GM19239 (cell line): ENCODE data around the gene DSCAM.
"Not testable (repeated sequence)": the region's sequence is repeated elsewhere in the genome, so short reads cannot be mapped to it uniquely, and the experiment has no call there.

ENCODE experiments used
- DNase-seq: peaks from one replicate; pipeline ENCODE4 v3.0.0; 2011; ENCODE audit warnings: low spot score; ENCODE audit not compliant: insufficient read length
- FAIRE-seq: peaks from 2 replicates; lab custom pipeline; 2011; peaks lifted over from hg19 to GRCh38; lab: Jason Lieb, UNC

DSCAM gene

DNA sequence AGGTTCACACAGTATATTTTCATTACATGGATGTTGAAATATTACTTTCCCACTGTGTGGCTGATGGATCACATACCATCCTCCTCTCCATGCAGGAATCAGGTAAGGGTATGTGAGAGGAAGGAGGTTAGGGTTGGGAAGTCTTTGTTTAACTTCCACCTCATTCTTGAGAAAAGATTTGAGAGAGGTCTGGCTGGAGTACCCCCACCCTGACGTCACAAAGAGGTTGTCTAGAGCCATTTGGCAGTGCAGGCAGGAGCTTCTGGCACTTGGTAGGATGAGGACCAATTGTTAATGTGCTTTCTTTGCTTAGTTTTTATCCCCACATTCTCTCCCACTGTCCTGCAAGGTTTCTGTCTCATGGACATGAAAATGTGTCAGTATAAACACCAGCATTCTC, 356.6 kb downstream of the DSCAM start:
- DNase-seq (no peak), FAIRE-seq (no peak)

DNA sequence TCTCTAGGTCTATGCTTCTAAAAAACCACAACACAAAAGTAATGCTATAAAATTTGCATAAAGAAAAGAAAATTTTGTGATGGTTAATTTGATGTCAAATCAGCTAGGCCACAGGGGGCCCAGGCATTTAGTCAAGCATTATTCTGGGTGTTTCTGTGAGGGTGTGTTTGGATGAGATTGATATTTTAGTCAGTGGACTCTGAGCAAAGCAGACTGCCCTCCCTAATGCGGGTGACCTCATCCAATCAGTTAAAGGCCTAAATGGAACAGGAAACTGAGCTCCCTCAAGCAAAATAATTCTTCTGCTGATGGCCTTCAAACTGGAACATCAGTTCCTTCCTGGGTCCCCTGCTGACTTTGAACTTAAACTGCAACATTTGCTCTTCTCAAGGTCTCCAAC, 358.0 kb downstream of the DSCAM start:
- DNase-seq (no peak), FAIRE-seq (no peak)

DNA sequence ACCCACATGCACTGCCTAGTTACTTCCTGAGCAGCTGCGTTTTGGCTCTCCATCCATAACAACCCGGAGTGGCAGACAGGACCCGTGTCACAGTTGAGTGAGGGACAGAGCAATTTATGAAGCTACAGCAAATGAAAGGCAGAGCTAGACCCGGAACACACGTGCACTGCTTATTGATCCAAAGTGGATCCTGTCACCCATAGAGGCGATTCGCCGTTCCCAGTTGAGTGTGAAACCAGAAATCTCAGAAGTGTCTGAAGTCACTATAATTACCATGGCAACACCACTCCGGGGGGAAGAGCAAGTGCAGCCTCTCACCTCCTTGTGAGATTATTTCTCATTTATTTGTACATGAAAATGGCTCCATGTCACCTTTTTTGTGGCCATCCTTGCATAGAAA, 365.2 kb downstream of the DSCAM start:
- no peak for FAIRE-seq
- no peak for DNase-seq

DNA sequence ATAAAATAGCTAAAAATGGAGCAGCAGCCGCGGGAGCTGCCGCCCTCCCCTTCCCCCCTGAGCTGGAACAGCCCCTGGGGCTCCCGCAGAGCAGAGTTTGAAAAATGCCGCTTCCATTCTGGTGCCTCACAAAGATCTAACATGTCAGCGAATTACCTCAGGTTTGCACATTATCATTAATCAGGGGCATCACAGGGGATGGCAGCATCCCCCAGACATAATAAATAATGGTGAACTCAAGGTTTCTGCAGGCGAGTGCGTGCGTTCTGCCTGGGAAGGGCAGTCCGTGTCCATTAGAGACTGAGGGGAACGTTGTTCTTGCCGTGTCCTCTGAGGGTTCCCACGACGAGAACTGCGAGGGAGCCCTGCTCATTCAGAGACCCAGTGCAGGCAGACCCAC, 372.4 kb downstream of the DSCAM start:
- FAIRE-seq: no peak
- DNase-seq: no peak

DNA sequence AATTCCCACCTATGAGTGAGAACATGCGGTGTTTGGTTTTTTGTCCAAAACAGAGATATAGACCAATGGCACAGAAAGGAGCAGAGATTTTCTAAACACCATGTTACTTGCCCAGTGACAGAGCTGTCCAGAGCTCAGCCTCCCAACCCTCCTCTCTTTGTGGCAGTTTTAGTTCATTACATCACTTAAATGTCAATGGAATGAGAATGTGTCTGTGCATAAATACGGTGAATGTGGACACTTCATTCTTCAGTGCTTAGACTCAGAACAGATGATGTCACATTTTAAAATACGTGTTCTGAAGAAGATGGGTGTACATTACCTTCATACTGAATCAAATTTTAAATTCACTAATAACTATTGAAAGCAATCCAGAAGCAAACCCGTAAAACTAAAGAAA, 374.9 kb downstream of the DSCAM start:
- no peak for FAIRE-seq

DNA sequence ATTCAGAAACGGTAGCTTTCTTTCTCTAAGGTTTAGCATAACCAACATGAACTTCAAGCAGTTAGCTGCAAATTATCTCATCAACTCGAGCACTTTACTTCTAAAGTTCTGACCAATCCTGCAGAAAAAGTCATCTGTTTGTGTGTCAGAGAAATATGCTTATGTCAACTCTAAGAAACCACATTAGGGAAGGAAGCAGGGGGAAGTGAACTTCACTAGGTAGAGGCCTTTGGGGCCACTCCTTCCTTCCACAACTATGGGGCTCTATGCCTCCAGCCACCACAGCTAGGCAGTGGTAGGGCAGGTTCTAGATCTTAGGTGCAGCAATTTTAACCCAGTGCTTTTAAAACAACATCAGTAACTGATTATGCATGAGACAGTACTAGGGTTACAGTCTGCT, 375.9 kb downstream of the DSCAM start:
- FAIRE-seq: no peak

More for the DNA sequence above, 374.9 kb downstream of the DSCAM start:
- DNase-seq: no peak

DNA sequence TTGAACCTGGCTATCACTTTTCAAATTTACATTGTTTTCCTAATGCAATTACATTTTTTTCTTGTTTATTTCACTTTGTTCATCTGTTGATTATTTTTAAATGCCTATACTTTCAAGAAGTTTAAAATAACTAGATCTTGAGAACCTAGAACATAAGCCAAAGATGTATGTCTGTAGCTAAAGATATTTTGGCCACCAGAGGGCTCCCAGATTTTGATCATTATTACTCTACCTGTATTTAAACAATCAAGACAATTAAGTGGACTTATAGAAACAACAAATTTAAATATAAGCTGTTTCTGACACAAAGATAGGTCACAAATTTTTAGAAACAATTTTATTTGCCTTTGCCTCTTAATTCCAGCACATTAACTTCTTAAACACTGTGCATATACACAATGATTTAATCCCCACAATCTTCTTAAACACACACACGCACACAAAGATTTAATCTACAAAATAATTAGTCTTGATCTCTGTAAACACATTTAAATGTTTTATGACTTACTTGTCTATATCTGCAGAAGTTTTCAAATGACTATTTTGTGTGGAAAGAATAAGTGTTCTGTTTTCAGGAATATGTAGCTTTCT, 380.0 kb downstream of the DSCAM start:
- FAIRE-seq (no peak), DNase-seq (no peak)

More for the DNA sequence above, 375.9 kb downstream of the DSCAM start:
- no peak for DNase-seq

DNA sequence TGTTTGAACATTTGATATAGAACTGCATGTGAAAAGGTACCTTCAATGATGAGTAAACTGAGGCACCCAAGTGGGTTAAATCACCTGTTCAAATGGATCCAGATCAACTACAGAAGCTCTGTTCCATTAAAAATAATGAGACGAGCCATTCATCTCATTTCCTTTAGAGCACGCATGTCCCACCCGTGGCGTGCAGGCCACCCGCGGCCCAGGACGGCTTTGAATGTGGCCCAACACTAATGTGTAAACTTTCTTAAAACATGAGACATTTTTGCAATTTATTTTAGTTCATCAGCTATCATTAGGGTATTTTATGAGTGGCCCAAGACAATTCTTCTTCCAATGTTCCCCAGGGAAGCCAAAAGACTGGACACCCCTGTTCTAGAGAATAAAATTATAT, 381.6 kb downstream of the DSCAM start:
- FAIRE-seq: no peak
- no peak for DNase-seq

DNA sequence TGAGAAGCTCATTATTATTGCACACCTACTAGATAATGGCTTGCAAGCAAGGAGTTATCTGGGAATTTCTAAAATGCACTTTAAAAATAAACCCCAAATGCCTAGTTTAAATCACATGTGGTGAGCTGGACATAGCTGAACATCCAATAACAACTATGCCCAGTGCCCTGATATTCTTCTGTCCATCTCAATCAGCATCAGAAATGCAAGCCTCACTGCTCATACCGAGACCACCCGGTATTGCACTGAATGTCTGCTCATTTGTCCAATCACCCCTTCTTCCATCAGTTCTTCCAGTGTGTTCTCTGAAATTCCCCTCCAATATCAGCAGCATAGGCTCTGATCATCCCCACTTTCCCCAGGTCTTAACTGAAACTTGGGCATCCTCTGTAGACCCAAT, 383.8 kb downstream of the DSCAM start:
- FAIRE-seq (no peak), DNase-seq (no peak)

DNA sequence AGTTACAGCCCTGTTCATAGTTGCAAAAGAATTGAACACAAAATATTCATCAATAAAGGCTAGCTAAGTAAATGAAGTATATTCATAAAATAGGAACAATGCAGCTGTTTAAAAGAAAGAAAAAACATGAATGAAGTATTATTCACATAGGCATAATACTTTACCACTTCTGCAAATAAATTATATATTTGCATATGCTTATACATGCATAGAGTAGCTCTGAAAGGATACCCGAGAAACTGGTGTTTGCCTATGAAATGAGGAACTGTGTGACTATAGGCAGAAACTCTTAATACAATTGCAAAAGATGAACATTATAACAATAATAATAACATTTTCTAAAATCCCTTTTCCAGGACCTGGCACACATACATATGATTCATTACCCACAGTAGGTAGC, 385.9 kb downstream of the DSCAM start:
- DNase-seq (no peak), FAIRE-seq (no peak)

DNA sequence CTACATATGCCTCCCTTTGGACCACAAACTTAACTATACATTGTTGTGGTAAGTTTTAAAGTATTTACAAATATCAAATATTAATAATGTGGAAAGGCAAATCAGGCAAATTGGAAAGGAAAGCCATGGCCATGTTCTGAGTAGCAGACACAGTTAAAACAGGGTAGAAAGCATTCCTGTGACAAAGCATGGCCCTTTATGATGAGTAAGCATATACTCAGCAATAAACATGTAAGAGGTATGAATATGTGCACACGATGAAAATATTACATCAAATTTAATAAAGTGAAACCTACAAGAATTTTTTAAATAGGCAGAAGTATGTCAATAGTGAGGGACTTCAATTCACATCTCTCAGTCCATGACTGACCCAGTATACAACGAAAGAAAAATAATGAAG, 389.2 kb downstream of the DSCAM start:
- DNase-seq (no peak), FAIRE-seq (no peak)

DNA sequence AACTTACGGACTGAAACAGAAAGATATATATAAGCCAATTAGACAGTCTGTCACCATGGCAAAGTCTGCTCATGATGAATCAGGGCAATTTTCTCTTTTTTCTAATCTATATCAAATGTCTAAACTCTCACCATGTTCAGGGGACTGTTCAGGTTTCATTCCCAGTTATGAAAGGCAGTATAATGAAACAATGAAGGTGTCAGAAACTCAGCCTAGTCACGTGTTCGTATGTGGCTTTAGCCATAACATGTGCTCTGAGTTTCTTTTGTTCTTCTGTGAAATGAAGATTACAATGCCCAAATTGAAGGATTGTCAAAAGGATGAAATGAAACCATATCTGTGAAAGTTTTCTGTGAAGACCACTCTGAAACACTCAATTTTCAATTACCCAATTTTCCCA, 392.9 kb downstream of the DSCAM start:
- no peak for DNase-seq

DNA sequence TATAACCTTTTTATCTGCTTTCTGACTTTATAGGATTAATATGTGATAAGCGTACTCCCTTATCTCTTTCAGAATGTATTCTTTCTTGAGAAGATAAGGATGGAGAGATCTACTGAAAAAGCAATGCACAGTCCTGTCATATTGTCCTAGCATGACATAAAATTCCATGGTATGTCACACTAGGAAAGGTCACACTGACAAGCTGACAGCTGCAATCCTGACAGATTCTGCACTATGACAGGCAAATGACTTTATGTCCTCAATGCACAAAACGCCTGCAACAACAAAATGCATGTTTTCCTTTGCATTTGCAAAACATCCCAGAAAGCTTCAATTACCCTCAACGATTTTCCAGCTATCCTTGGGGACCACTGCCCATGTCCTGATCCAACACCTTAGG, 393.8 kb downstream of the DSCAM start:
- FAIRE-seq (no peak), DNase-seq (no peak)

More for the DNA sequence above, 392.9 kb downstream of the DSCAM start:
- no peak for FAIRE-seq

DNA sequence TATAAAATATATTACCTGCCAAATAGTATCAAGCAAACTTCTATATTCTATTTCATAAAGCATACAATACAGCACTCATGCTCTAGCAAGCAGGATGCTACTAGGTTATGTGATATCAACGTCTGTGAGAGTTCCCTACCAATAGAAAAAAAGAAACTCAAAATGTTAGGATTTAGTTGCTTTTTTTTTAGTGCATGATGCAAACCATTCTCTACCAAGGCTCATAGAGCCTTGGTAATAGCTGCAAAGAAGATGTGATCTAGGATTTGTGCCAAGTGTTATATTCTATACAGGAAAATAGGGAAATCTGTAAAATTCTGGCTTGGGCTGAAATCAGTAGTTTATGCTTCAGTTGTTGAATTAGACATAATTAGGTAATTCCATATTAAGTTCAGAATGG, 394.4 kb downstream of the DSCAM start:
- FAIRE-seq: no peak
- DNase-seq: no peak

DNA sequence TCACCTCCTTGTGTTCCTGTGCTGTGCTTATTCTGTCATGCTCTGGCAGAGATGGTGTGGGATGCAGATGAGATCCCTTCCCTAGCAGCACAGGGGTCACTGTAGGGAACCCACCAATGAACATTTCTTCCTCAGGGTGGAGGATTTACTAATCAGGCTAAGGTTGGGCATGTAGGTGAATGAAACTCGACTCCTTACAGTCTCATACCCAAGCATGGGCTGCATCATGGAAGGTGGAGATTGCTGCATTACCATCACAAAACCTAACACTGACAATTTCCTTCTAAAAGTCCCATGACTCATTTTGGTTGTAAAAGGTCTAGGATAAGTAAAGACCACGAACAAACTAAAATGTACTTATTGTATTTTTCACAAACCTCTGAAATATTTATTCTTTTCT, 399.9 kb downstream of the DSCAM start:
- DNase-seq: no peak

DNA sequence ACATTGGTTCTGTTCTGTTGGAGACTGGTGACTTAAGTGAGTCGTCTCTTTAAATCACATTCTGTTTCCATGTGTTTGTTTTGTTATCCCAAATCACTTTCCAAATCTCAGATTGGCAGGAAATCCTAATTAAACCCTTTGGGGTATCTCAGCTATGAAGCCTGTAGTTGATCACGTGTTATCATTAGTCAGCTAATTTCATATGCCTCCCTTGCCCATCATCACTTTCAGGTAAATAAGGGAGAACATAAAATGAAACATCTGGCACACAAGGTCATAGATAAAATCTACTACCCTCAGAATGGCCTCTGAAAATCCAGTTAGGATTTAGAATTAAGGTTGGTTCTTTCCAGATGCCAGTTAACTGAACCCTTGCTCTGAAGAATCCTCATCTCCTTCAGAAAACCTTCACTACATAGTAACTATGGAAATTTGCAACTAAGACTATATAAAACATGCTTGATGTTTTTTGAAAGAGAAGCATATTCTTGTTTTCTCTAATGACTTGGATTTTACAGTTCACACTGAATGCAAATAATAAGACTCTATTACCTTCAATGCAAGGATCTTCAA, 401.5 kb downstream of the DSCAM start:
- no peak for DNase-seq
- FAIRE-seq: no peak

More for the DNA sequence above, 399.9 kb downstream of the DSCAM start:
- no peak for FAIRE-seq

DNA sequence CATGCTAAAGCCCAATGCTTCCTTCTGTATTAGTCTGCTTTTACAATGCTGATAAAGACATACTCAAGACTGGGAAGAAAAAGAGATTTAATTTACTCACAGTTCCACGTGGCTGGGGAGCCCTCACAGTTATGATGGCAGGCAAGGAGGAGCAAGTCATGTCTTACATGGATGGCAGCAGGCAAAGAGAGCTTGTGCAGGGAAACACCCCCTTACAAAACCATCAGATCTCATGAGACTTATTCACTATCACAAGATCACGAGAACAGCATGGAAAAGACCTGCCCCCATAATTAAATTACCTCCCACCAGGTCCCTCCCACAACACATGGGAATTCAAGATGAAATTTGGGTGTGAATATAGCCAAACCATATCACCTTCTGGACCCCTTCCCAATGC, 407.4 kb downstream of the DSCAM start:
- DNase-seq, FAIRE-seq: not testable (repeated sequence)

DNA sequence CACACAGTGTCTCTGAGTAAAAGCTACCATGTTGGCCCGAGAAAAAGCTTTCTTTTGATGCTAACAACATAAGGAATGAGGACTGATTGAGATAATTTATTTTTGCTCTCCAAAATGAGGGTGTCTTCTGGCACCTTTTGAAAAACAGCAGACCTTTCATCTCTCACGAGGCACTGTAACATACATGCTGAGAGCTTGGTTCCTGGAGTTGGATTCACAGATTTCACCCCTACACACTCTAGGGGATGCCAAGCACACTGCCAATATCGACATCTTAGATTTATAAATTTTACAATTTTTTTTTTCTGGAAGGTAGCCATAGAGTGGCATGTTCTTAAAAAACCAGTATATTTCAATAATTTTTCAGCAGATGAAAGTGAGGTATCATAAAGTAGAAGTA, 408.3 kb downstream of the DSCAM start:
- FAIRE-seq (no peak), DNase-seq (no peak)

DNA sequence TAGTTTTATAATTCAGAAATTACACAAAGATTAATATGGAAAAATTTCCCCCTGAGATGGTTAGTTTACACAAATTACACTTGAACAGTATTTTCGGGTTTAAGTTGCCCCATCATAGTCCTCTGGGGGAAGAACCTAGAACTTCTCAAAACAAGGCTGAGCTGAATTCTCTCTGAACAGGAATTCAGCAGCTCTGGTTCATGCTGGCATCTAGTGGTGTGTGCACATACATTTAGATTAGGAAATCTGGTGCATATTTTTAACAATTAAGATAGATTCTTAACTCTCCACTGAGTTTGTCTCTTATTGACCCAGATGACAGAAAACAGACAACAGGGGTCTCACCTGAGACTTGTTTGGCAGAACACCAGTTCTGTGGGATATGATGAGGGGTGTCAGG, 410.7 kb downstream of the DSCAM start:
- FAIRE-seq (no peak), DNase-seq (no peak)

DNA sequence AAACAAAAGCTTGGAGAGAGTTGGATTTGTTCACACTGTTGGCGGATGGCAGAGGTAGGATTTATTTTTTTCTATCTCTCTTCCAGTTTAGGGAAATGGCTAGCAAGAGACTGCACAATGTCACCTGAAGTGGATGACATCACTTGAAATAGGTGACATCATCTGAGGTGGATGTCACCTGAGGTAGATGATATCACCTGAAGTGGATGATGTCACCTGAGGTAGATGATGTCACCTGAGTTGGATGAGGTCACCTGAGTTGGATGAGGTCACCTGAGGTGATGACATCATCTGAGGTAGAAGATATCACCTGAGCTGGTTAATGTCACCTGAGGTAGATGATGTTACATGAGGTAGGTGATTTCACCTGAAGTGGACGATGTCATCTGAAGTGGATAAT, 413.4 kb downstream of the DSCAM start:
- DNase-seq (no peak), FAIRE-seq (no peak)

DNA sequence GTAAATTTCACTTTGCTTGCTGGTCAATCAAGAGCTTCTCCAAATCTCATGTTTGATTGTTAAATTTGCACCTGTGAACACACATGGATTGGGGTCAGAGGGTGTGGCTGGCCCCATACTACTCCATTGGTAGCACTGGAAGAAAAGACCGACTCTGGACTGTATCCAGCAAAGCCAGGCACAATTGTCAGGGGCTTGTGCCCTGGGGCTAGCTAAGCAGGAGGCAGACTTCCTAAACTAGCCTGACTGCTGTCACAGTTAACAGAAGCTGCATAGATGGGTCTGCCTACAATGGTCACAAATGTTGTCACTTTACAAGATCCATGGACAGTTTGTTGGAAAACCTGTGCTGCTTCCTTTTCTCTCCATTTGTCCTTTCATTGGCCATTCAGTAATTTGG, 421.0 kb downstream of the DSCAM start:
- no peak for DNase-seq
- no peak for FAIRE-seq

DNA sequence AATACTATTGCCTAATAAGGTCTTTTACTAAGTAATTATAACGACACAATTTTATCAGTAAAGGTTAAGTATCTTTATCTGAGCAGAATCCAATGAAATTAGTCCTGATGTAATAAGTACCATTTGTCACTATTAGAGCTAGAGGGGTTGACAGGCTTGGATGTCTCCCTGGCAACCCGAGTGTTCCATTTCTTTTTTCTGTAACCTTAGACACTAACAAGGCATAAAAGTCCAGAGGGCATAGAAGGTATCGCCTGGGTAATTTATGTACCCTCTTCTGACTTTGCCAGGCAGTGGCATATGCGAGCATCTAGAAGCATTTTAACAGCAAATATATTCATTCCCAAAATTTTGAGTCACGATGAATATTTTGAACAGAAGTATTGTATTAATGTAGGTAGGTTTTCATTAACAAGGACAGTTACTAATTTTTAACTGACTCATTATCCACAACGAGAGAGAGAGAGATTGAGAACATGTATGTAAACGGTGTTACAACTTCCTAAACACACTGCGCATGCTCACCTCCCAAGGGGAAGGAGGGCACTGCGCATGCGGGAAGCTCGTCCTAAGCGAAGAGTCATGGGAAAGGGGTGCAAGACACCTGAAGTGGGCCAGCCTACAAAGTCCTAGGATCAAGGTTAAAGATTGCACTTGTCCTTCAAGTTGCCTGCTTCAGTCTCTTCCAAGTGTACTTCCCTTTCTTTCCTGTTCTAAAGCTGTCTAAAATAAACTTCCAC, 423.9 kb downstream of the DSCAM start:
- FAIRE-seq (no peak), DNase-seq (no peak)
